ENCODE results near the gene ZHX3.
"Not testable (repeated sequence)": the region's sequence is repeated elsewhere in the genome, so short reads cannot be mapped to it uniquely, and the experiment has no call there.

The ZHX3 gene

DNA sequence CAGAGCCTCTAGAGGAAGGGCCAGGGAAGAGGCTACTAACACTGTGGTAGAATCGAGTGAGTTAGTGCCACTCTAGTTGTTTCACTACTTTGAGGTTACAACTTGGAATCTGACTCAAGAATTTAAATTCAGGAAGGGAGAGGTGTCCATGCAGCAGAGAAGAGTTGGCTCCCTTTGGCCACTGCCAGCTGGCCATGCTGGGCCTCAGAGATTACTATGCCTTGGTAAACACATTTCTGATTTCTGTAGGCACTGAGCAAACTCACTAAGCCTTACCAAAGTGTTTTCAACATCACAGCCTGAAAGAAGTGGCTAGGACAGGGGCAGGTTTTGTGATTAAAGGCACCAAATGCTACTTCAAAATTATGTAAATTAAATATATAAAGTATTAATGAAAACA, 61.9 kb downstream of the ZHX3 start:
- no peak for DNase-seq

DNA sequence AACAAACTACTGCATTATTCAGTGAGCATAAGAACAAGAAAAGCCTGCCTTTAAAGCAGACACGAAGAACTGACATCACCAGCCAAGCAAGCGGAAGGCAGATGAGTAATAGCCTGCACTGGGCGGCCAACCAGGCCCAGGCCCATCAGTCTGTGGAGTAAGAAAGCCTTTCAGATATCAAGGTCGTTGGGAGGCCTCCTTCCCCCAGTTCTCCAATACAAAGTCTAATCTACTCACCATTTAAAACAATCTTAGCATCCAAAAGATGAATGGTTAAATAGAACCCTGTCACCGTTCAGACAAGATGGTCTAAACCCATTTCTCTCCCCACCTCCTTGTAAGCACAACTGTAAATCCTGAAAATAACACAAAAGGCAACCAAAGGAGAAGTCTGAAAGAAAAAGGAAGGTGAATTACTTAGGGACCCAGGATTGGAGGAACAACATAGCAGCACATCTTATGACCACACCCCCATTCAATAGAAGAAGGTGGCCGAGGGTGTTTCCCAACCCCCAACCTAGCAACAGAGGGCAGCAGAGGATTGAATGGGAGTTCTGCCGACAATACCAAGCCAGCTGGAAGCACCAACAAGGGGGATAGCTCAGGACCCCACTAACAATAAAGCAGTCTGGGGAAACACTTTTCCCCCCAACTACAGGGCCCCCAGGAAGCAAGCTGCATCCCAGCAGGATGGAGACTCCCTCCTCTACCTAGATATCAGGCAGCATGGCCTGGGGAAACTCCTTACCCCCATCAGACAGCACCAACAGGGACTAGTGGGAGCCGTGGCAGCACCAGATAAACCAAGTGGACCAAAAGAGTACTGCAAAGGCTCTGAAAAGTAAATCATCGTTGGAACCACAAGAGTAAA, 67.9 kb downstream of the ZHX3 start:
- no peak for DNase-seq

DNA sequence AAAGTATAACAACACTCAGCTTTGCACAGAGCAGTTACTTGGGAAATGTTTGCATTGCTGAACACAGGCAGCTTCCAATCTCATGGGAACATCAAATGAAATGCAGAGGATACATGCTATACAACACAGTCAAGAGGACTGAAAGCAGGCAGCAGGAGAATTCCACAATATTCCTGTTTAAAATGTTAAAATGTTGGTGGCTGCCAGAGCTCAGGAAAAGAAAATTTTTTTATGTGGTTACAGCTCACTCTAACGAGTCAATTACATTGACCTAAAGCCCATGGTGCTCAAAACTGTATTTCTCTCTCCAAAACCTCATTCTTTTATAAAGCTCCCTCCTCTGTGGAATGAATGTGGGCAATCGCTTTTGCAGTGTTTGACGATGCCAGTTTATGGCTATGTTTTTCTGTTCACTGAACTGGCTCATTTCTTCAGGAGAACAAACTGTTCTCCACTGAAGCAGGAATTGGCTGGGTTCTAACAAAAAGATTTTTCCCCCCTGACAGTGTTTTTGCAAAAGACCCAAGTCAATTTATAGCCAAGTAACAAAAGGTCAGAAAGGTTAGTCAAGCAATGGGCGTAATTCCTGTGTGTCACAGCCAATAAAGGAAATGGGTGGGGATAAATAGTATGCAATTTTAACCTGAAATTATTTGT, 69.0 kb downstream of the ZHX3 start:
- no peak for DNase-seq

DNA sequence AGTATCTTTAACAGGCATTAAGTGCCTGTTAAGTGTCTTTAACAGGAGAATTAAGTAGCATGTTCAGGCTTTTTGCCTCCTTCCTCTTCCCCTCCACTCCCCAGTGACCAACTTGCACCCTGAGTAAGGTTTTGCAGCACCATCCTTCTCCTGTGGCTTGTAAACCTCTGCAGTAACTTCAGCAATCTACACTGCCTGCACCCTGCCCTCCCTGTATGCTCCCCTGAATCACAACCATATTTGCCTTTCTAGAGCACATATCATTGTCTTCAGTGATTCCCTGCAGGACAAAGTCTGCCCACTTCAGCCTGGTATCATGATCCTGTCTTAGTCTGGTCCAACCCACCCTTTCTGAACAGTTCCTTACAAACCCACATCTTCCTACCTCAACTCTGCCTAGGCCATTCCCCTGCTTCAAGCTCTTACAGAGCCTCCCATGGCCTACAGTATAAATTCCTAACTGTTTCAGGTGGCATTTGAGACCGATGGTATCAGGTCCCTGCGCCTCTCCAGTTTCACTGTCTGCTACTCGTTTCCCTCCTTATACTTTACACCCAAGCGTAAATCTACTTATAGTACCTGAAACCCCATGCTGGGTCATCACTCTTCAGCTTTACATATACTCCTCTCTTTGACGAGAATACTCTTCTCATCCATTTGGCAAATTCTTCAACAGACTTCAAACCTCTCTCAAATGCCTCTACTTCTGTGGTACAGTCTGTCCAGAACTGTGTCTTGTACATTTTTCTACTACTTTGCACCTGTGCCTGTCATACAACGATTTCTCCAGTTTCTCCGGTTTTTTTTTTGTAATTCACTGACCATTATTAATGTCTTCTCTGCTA, 69.8 kb downstream of the ZHX3 start:
- no peak for DNase-seq

DNA sequence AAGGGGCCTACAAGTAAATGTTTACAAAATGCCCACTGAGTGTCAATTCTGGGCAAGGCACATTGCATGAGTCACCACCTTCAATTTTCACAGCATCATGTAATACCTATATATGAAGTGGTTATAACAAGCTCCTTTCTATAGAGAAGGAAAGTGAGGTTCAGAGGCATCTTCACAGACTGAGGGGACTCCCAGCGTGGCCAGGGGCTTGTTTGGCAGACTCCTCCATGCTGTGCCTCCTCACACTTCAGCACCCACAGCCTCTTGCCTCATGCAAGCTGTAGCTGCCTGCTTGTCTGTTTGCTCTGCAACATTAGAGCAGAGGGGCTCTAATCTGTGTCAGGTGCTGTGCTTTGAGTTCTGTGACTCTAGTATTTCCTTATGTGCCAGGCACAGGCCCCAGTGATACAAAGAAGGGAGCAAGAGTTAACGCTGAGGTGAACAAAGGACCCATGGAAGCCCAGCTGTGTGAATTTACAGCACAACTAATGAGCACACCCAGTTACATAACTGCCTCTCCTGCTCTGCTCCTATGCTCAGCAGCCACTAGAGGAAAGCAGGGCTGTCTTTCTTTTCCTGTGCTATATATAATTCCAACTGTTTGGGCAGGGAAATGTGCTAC, 72.3 kb downstream of the ZHX3 start:
- no peak for DNase-seq

DNA sequence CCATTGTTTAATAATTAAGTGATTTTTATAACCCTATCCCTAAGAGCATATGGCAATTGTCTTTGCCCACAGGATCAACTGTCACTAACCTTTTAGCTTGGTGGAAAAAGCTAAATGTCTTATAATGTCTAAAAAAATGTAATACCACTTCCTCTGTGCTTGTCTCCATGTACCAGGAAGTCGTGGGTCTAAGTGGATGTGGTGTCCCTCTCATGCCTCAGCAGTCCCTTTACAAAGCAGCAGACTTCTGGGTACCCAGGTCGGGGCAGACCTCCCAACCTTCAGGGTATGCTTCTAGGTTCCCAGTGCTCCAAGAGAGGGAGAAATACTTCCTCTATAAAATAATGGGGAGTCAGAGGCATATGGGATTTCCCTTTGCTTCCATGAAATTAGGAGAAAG, 74.7 kb downstream of the ZHX3 start:
- no peak for DNase-seq

DNA sequence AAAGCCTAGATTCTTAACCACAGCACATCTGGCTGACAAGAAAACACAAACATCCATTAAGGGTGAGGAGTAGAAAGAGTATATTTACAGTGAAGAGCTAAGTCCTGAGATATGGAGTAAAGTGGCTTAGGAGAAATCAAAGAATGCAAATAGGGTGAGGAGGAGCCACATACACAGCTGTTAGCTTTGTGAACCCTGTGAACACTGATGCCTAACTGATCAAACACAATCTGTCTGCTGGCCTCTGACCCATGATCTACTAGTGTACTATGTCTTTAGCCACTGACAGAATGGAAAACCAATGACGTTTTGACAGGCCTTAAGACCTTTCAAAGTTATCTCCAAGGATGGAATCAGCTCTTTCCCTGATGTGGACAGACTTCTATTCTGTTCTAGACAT, 75.2 kb downstream of the ZHX3 start:
- DNase-seq = no peak

DNA sequence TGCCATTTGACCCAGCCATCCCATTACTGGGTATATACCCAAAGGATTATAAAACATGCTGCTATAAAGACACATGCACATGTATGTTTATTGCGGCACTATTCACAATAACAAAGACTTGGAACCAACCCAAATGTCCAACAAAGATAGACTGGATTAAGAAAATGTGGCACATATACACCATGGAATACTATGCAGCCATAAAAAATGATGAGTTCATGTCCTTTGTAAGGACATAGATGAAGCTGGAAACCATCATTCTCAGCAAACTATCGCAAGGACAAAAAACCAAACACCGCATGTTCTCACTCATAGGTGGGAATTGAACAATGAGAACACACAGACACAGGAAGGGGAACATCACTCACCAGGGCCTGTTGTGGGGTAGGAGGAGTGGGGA, 80.3 kb downstream of the ZHX3 start:
- DNase-seq = not testable (repeated sequence)

DNA sequence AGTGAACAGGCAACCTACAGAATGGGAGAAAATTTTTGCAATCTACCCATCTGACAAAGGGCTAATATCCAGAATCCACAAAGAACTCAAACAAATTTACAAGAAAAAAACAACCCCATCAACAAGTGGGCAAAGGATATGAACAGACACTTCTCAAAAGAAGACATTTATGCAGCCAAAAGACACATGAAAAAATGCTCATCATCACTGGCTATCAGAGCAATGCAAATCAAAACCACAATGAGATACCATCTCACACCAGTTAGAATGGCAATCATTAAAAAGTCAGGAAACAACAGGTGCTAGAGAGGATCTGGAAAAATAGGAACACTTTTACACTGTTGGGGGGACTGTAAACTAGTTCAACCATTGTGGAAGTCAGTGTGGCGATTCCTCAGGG, 80.7 kb downstream of the ZHX3 start:
- not testable (repeated sequence) for DNase-seq

DNA sequence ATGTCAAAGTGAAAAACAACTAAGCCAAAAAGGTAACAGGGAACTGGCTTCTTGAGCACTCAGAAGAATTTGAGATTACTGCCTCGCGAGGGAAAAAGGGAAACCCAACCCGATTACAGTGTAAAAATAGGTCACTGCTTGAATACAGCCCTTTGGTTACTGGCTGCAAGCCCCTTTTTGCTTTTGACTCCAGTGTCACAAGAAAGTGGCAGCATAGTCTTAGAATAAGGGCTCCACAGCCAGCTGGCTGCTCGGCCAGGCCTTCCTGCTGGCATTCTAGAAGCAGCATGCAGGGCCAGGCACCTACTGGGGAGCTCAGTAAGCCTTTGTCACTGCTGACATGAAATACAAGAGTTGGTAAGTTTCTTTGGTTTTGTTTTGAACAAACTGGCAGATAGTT, 83.0 kb downstream of the ZHX3 start:
- no peak for DNase-seq

DNA sequence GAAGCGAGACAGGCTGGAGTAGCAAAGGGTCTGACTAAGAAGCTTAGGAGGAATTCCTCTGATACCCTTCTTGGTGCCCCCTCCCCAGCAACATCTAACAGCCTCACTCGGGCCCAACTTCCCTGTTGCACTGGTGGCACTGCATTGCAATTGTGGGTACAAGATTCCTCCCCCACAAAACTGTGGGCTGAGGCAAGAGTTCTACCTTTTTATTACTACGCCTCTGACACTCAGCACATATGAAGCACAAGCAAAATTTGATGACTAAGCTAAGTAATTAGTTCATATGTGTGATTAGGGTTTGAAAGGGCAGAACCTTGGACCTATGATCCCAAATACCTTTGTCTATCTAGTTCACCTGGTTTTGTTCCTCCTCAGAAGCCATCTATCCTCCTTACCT, 83.5 kb downstream of the ZHX3 start:
- DNase-seq = no peak

DNA sequence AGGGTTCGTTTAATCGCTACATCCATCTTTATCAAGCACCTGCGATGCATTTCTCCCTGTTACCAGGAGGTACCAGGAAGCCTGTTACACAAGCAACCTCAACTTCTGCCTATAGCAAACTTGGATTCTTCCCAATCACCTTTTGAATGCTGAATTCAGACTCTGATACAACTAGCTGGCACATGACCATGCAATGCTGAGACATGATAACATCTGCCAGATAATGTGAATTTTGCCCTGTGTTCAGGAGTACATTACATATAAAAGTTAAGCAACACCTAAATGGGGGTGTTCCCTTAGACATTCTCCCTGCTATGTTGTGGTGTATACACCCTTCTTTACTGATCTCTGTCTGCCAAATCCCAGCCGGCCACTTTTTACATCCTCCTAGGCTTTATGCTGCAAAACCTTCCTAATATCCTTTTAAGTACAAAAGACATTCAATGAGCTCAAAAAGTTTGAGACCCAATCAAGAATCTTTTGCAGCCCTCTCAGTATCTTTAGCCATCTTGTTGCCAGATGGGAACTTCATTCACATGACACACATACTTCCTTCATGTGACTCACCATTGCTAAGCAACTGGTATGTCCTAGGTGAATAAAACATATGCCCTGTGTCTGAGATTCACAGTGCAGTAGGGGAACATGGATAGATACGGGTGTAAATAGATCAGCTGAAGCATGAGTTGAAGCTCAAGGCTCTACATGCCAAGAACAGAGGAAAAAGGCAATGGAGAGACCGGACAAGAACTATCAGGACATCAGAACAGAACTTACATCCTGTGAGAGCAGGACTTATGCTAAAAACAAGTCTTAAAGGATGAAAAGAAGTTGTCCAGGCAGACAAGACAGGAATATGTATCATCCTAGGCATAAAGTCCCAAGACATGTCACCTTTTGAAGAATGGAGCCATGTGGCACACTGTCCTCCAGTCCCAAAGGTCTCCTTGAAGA, 84.3 kb downstream of the ZHX3 start:
- no peak for DNase-seq

DNA sequence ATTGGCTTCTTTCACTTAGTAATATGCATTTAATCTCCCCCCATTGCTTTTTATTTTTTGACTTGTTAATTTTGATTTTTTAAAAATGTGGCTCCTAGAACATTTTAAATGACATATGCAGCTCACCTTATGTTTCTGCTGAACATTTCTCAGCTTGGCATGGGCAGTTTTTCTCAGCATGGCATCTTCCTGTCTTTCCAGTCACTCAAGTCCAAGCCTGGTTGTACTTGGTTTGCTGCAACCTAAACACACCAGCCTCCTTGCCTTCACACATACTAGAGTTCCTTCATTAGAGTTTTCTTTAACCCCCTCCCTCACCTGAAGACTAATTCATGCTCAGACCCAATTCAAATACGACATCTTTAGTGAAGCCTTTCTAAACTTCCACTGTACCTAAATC, 86.4 kb downstream of the ZHX3 start:
- DNase-seq = no peak

DNA sequence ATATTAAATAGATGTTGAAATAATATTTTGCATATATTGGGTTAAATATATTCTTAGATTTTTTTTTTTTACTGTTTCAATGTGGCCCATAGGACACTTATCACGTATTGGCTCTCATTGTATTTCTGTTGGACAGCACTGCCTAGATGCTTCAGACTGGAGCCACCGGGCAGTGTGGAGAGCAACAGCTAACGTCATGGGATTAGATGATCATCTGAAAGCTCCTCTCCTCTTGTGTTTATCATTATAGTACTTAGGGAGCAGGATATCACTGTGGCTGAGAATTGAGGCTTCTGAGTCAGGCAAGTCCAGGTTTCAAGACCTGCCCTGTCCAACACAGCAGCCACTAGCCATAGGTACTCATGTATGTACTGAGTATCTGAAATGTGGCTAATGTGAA, 87.4 kb downstream of the ZHX3 start:
- no peak for DNase-seq

DNA sequence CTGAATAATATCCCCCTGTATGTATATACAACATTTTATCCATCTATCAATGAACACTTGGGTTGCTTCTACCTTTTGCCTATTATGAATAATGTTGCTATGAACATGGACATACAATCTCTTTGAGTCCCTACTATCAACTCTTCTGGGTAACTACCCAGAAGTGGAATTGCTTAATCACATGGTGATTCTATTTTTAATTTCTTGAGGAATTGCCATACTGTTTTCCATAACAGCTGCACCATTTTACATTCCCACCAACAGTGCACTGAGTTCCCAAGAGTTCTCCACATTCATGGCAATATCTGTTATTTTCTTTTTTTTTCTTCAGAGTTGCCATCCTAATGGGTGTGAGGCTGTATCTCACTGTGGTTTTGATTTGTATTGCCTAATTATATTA, 88.3 kb downstream of the ZHX3 start:
- no peak for DNase-seq

DNA sequence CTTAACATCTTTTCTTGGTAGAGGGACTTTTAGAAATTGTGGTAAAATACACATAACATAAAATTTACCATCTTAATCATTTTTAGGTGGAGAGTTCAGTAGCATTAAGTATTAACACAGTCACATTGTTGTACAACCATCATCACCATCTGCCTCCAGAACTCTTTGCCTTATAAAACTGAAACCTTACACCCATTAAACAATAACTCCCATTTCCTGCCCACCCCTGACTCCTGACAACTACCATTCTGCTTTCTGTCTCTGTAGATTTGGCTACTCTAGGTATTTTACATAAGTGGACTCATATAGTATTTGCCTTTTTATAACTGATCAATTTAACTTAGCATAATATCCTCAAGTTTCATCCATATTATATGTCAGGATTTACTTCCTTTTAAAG, 88.7 kb downstream of the ZHX3 start:
- no peak for DNase-seq

DNA sequence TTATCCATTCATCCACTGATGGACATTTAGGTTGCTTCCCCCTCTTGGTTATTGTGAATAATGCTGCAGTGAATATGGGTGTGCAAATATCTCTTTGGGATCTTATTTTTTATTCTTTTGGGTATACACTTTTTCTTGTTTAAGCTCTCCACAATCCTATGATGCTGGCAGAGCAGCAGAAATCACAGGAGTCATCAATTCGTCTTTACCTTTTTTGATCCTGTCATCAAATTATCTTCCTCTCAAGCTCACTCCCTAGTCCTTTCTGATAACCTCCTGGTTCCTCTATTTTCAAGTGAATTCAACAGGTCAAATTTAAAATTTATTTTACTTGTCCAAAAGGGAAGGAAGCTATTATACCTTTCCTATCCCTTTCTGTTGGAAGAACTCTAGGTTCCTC, 91.1 kb downstream of the ZHX3 start:
- no peak for DNase-seq

DNA sequence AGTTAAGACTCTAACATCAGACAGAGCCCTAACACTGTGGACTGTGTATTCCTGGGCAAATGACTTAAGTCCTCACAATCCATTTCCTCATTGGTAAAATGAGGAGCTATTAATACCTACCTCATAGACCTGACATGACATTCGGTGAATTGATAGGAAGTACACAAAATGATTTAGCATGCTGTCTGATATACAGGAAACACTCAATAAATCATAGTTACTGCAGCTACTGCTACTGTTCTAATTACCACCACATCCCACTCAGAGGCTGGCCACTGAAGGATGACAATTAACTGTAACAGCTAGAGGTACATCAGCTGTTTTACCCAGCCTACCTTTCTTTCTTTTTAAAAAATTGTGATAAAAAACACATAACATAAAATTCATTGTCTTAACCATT, 92.4 kb downstream of the ZHX3 start:
- no peak for DNase-seq

DNA sequence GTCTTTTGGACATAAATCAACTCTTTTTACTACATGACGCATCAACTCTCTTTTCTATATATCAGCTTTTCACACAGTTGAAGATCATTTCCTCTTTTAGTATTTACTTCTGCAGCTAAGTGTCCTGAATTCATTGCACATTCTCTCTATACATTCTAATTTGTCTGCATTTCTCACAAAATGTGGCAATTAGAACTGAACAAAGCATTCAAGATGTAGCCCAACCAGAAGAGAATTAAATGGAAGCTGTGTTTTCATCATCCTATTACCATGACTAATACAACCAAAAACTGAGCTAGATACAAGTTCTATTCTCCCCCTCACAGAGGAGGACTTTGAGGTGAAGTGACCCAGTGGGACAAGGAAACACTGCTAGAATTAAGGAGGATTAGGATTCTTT, 93.2 kb downstream of the ZHX3 start:
- no peak for DNase-seq

DNA sequence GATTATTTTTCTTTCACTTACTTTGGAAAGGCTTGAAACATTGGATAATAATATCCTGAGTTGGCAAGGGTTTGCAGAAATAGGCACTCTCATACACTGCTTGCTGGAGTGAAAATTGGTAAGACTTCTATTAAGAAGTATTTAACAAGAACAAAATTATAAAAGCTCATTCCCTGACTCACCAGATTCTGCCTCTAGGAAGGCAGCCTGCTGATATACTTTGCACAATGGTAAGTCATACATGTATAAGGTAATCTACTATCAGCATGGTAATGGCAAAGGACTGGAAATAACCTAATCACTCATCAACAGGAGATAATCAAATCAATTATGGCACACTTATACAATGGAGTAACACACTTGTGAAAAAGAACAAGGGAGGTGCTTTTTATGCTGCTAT, 94.4 kb downstream of the ZHX3 start:
- no peak for DNase-seq

DNA sequence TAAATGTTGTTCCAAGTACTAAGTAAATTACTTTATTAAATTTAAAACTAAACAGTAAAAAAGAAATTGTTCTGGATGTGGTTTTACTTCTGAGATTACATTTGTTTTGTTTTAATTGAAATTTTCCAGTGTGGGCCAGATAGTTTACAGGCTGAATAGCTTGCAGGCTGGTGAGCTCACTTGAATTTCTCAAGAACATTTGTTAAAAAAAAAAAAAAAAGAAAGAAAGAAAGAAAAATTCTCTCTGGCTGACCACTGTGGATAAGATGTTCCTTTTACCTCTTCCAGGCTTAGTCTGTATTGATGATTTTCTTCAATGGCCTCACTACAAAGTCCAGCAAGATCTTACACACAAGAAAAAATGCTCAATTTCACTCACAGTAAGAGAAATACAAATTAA, 94.8 kb downstream of the ZHX3 start:
- no peak for DNase-seq

DNA sequence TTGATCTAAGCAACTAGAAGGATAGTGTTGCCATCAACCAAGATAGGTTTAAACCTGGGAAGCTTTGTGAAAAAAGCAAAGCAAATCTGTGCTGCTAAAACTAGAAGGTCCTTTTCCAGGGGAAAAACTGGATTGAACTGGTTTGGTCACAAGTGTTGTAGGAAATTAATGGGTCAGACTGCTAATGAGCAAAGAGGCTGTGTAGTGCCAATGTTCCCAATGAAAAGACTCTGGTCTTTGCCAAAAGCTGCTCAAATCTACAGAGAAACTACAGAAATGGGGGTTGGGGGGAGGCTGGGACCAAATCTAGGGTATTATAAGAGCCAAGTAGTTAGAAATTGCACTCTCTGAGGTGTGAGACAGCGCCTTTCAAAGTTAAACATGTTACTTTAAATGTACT, 95.2 kb downstream of the ZHX3 start:
- no peak for DNase-seq

Data from NCI-H748 treated with DMSO at 0.1 percent for 48 hours (cell line).